ENCODE measurements around the gene SLC27A5. TPM values are rescaled to one million over a fixed set of nuclear protein-coding genes. Genes with fewer than 3 reads are reported as not detected.
"Not testable (repeated sequence)": the region's sequence is repeated elsewhere in the genome, so short reads cannot be mapped to it uniquely, and the experiment has no call there.

SLC27A5 gene
- total RNA-seq, 4 donors from 2014 or later = 10.5 to 17.7 (median 13.4) TPM

DNA sequence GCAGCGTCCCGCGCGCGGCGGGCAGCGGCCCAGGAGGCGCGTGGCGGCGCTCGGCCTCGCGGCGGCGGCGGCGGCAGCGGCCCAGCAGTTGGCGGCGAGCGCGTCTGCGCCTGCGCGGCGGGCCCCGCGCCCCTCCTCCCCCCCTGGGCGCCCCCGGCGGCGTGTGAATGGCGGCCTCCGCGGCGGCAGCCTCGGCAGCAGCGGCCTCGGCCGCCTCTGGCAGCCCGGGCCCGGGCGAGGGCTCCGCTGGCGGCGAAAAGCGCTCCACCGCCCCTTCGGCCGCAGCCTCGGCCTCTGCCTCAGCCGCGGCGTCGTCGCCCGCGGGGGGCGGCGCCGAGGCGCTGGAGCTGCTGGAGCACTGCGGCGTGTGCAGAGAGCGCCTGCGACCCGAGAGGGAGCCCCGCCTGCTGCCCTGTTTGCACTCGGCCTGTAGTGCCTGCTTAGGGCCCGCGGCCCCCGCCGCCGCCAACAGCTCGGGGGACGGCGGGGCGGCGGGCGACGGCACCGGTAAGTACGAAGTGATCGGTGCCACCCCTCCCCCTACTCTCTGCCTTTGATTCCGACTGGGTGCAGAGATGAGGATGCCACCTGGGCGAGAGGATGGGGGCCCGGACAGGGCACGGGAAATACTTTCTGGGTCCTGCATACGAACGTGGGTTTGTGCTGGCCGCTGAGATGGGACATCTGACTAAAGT lies 32.9 kb upstream of the SLC27A5 start:
- Histone ChIP-seq H3K36me3 (peaks cover 4 to 33% (median 22%) of the 10 kb centered on the region in 3 donors), H3K4me1 (peaks cover 0 to 34% (median 23%) of the 10 kb centered on the region in 4 donors), H3K27ac (peak overlapping the region; percentile 94 to 97 (median 96)), H3K9me3 (no peaks in the 10 kb centered on the region), H3K27me3 (peaks cover 0 to 5% of the 10 kb centered on the region in 2 donors), H3K4me3 (peak overlapping the region; percentile 73 to 99 (median 90))
- DNase-seq (ENCODE audit: low spot score in 2 of 2) = no peak
- TF ChIP-seq EP300 (IDR thresholded peaks at IDR 0.05) = no peak
- WGBS, 2 donors = 0 to 1% methylated on average over 5 to 22 of the region's 92 CpGs

DNA sequence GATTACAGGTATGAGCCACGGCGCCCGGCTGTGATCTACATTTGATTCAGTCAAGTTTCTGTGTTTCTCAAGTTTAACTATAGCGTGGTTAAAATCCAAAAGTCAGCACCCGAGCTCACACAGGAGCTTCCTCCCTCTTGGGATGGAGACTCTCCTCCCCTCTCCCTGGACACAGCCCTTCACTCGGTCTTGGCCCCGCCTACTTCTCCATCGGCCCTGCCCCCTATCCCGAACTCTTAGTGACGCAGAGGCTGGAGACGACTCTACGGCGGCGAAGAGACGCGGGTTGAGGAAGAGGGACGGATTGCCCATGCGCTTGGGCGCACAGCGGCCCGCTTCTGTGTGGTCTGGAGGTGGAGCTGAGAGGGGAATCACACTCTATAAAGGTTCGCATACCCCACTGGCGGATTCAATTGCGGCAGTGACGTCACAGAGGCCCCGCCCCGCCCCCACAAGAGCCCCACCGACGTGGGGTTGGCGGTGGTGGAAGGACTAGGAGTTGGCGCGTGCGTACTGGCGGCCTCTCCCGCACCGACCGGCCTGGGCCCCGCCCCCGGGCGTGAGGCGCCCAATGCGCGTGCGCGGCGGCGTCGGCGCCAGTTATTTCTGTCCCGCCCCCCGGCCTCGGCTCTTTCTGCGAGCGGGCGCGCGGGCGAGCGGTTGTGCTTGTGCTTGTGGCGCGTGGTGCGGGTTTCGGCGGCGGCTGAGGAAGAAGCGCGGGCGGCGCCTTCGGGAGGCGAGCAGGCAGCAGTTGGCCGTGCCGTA lies 32.2 kb upstream of the SLC27A5 start, which contains the start of gene TRIM28:
TSS of gene TRIM28 (plus strand) at position 239 of the 765 bp plus-strand sequence. CDS start 694 bp downstream, outside the sequence.
- H3K36me3 ChIP-seq = peaks cover 0 to 25% (median 15%) of the 10 kb centered on the region in 3 donors
- peak; percentile 95 to 98 for DNase-seq (ENCODE audit: low spot score in 2 of 2)
- 0% methylated on average over 21 to 28 of the region's 73 CpGs for WGBS, 2 donors
- peak within 1 kb of the TSS; percentile 94 to 97 (median 96) for H3K27ac ChIP-seq
- H3K27me3 ChIP-seq = peaks cover 0 to 11% of the 10 kb centered on the region in 2 donors
- H3K4me1 ChIP-seq = peaks cover 0 to 34% (median 23%) of the 10 kb centered on the region in 4 donors
- no peaks in the 10 kb centered on the region for H3K9me3 ChIP-seq
- peak; percentile 93 to 99 for TF ChIP-seq POLR2A (IDR thresholded peaks at IDR 0.05)
- TF ChIP-seq, protein P1, sequence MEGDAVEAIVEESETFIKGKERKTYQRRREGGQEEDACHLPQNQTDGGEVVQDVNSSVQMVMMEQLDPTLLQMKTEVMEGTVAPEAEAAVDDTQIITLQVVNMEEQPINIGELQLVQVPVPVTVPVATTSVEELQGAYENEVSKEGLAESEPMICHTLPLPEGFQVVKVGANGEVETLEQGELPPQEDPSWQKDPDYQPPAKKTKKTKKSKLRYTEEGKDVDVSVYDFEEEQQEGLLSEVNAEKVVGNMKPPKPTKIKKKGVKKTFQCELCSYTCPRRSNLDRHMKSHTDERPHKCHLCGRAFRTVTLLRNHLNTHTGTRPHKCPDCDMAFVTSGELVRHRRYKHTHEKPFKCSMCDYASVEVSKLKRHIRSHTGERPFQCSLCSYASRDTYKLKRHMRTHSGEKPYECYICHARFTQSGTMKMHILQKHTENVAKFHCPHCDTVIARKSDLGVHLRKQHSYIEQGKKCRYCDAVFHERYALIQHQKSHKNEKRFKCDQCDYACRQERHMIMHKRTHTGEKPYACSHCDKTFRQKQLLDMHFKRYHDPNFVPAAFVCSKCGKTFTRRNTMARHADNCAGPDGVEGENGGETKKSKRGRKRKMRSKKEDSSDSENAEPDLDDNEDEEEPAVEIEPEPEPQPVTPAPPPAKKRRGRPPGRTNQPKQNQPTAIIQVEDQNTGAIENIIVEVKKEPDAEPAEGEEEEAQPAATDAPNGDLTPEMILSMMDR (IDR thresholded peaks at IDR 0.05) = peak in 2 of 5 experiments; percentile 49 to 62
- peak; percentile 87 to 95 for TF ChIP-seq EP300 (IDR thresholded peaks at IDR 0.05)
- peak within 1 kb of the TSS; percentile 73 to 99 (median 90) for H3K4me3 ChIP-seq

DNA sequence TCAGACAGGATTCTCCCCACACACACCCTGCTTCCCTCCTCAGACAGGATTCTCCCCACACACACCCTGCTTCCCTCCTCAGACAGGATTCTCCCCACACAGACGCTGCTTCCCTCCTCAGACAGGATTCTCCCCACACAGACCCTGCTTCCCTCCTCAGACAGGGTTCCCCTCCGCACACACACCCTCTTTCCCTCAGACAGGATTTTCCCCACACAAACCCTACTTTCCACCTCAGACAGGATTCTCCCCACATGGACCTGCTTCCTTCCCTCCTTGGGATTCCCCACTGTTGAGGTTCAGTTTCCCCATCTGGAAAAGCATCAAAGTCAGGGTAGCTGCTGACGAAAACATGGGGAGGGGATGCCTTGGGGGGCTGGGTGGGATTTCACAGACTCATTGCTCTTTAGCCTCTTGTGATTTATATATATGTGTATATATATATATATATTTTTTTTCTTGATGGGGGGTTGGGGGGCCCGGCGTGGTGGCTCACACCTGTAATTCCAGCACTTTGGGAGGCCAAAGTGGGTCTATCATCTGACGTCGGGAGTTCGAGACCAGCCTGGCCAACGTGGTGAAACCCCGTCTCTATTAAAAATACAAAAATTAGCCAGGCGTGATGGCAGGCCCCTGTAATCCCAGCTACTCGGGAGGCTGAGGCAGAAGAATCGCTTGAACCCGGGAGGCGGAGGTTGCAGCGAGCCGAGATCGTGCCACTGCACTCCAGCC lies 31.0 kb upstream of the SLC27A5 start:
- peaks cover 0 to 23% of the 10 kb centered on the region in 2 donors for H3K27me3 ChIP-seq
- peaks cover 0 to 13% (median 3%) of the 10 kb centered on the region in 3 donors for H3K36me3 ChIP-seq
- not testable (repeated sequence) for DNase-seq (ENCODE audit: low spot score in 2 of 2); H3K9me3 ChIP-seq
- WGBS, 2 donors = 84 to 86% methylated on average over 18 of the region's 18 CpGs
- H3K4me1 ChIP-seq = peaks cover 0 to 41% (median 26%) of the 10 kb centered on the region in 4 donors
- H3K27ac ChIP-seq = peak overlapping the region in 3 of 4 donors; percentile 94 to 97 (median 96)
- peak overlapping the region; percentile 36 to 99 (median 90) for H3K4me3 ChIP-seq

DNA sequence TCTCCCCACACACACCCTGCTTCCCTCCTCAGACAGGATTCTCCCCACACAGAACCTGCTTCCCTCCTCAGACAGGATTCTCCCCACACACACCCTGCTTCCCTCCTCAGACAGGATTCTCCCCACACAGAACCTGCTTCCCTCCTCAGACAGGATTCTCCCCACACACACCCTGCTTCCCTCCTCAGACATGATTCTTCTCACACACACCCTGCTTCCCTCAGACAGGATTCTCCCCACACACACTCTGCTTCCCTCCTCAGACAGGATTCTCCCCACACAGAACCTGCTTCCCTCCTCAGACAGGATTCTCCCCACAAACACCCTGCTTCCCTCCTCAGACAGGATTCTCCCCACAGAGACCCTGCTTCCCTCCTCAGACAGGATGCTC lies 27.4 kb upstream of the SLC27A5 start:
- not testable (repeated sequence) for H3K36me3 ChIP-seq; H3K27ac ChIP-seq; H3K4me3 ChIP-seq; DNase-seq (ENCODE audit: low spot score in 2 of 2); H3K9me3 ChIP-seq
- Histone ChIP-seq H3K4me1 (peaks cover 0 to 14% (median 6%) of the 10 kb centered on the region in 4 donors), H3K27me3 (peaks cover 0 to 36% of the 10 kb centered on the region in 2 donors)

DNA sequence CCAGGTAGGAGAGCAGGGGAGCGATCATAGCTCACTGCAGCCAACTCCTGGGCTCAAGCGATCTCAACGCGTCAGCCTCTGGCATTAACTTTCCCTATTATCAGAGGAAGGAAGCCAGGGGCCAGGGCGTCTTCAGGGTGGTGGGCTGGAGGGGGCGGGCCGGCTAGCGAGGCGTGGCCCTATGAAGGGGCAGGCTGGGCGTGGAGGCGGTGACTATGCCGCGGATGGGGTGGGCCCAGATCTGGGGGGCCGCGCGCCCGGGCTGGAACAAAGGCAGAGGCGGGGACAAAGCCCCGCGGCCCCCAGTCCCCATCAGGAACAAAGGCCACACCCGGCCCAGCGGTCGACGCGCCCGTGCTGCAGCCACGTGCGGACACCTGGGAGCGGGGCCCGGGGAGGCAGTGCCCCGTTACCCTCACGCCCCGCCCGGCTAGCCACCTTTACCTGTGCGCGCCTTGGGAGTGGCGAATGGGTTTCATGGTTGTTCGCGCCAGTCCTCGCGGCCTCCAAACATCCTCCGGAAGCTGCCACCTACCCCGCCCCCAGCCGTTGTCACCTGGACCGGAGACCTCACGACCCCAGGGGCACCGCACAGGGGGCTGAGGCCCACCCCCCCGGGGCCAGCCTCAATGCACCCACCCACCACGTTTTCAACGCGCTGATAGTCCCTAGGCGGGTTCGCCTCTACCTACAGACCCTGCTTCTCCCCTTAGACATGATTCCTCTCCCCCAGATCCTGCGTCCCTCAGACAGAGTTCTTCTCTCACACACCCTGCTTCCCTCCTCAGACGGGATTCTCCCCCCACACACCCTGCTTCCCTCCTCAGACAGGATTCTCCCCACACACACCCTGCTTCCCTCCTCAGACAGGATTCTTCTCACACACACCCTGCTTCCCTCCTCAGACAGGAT lies 26.7 kb upstream of the SLC27A5 start:
- Histone ChIP-seq H3K4me1 (peaks cover 0 to 13% (median 6%) of the 10 kb centered on the region in 4 donors), H3K36me3 (no peaks in the 10 kb centered on the region), H3K4me3 (peak overlapping the region in 3 of 4 donors; percentile 16 to 37 (median 28)), H3K27me3 (peaks cover 0 to 36% of the 10 kb centered on the region in 2 donors), H3K9me3 (no peaks in the 10 kb centered on the region), H3K27ac (peak overlapping the region in 1 of 4 donors; percentile 7)
- 3% methylated on average over 22 to 51 of the region's 55 CpGs for WGBS, 2 donors
- DNase-seq (ENCODE audit: low spot score in 2 of 2) = no peak
- TF ChIP-seq POLR2A (IDR thresholded peaks at IDR 0.05) = no peak

DNA sequence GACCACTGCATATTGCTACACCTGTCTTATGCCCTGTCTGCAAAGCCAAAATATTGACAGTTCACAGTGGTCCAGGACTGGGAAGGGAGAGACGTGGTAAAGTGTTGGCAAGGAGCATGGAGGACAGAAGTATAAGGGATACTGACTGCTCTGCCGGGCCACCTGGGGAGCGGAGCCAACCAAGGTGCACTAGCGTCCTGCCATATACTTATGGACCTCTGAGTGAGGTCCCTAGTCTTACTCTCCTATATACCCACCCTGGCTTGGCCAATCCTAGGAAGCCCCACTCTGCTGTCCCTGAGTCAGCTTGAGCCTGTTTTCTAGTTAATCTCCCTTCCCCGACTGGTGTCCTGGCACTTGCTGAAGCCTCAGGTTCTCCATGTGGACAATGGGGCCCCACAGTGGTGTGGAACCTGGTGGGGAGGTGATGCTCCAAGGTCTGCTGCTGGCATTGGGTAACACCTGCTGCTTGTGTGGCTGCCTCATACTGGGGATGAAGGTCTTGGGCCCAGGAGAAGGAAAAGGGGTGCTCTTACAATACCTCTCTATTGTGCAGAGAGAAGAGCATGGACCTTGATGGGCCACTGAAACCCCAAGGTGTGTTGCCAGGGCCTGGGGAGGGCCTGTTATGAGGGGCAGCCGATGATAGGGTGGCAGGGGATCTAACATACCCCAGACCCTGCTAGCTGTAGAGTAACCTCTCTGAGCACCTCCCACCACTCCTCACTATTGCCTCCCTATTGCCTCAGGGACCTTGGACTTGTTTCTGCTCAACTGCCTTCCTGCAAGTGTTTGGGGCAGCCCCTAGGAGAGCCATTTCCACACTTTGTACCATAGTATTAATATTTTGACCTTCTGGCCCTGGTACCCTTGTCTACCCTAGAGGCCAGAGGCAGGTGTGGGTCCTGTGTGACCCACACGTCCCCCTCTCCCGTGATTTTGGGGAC lies 25.3 kb upstream of the SLC27A5 start:
- WGBS, 2 donors = 84 to 94% methylated on average over 8 of the region's 8 CpGs
- Histone ChIP-seq H3K4me1 (peaks cover 0 to 6% (median 3%) of the 10 kb centered on the region in 4 donors), H3K27ac (no peak overlapping the region), H3K36me3 (no peaks in the 10 kb centered on the region), H3K4me3 (no peak overlapping the region), H3K27me3 (peaks cover 0 to 36% of the 10 kb centered on the region in 2 donors), H3K9me3 (no peaks in the 10 kb centered on the region)
- TF ChIP-seq, protein P1 (IDR thresholded peaks at IDR 0.05) = no peak
- TF ChIP-seq EP300 (IDR thresholded peaks at IDR 0.05) (no peak), POLR2A (IDR thresholded peaks at IDR 0.05) (no peak)
- no peak for DNase-seq (ENCODE audit: low spot score in 2 of 2)

All from tibial nerve (tissue), 4 donors.